ENCODE data around the gene PLCG1.

DNA sequence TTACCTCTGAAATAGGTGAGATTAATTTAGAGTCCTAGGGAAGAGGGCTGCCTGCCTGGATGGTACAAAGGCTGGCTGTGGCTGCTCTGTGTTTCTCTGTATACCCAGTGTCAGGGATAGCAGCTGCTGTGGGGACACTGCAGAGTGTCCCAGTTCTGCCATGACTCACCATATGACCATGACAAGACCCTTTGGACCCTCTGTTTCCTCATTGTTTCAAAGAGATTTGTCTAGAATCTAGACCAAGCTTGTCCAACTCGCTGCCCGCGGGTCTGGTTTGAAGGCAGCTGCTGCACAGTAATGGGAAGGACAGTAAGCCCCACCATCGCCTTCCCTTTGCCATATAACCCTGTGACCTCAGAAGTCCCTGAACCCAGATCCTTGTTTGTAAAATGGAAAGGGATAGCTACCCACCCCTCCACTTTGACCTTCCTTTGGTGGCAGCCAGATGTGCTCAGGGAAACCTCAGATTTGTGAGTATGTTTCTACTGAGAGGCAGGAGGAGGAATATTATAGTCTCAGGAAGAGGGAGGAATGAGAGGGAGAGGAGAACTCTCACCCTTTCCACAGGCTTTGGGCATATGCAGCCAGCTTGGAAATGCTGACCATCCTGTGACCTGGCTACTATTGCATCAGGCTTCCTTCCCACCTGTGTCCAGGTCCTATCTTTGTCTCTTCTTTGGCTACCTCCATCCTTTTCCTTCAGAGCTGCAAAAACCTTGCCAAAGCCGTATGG, 14.0 kb downstream of the PLCG1 start:
- TF ChIP-seq CTCF (conservative IDR thresholded peaks at IDR 0.05; ENCODE audit: low read depth in 2 of 2) (no peak), ZNF114 (CRISPR knock-in tag; IDR thresholded peaks at IDR 0.05) (no peak), EZH2 (IDR thresholded peaks at IDR 0.05; ENCODE audit: low read depth, unreplicated experiment) (no peak)

Measured in GM23338 (cell line).